Esophagus muscularis mucosa (tissue), 3 donors: ENCODE measurements around the gene ARPC1A.

Experiments
- POLR2A ChIP-seq: fragments of 450-650 bp; IDR thresholded peaks from one replicate; pipeline ENCODE4 v1.6.1; 2017; ENCODE audit warnings: antibody characterized with exemption, moderate library complexity, mild to moderate bottlenecking, low read depth
- TF ChIP-seq, protein P1 (sequence below), 3 experiments: fragments of 200-600 bp in 2 of 3; fragments of 450-650 bp in 1 of 3; sonication (generic) in 2 of 3; IDR thresholded peaks; one replicate each; pipeline ENCODE4 v1.5.1; 2017 to 2019; ENCODE audit warnings: antibody characterized with exemption in 3 of 3, mild to moderate bottlenecking in 2 of 3, moderate library complexity in 1 of 3

DNA sequence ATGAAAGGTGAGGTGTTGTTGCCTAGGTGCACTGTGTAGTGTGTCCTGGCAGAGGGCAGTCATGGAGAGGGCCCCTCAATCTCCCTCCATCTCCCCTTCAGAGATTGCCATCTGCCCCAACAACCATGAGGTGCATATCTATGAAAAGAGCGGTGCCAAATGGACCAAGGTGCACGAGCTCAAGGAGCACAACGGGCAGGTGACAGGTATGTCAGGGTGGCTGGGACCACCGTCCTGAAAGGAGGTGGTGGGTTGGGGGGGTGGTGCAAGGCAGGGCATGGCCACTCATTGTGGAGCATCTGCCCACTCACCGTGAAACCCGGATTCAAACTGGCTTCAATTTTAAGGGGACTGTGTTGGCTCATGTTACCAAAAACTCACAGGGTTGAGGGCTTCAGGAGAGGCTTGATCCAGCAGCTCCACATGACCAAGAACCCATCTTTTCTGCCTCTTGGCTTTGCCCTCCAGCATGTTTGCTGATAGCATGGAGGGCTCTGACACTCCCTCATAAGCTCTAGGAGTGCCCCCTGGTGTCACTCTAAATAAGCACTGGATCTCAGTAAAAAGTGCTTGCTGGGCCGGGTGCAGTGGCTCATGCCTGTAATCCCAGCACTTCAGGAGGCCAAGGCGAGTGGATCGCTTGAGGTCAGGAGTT lies 61.0 kb downstream of the ARPC1A start:
- TF ChIP-seq, protein P1, sequence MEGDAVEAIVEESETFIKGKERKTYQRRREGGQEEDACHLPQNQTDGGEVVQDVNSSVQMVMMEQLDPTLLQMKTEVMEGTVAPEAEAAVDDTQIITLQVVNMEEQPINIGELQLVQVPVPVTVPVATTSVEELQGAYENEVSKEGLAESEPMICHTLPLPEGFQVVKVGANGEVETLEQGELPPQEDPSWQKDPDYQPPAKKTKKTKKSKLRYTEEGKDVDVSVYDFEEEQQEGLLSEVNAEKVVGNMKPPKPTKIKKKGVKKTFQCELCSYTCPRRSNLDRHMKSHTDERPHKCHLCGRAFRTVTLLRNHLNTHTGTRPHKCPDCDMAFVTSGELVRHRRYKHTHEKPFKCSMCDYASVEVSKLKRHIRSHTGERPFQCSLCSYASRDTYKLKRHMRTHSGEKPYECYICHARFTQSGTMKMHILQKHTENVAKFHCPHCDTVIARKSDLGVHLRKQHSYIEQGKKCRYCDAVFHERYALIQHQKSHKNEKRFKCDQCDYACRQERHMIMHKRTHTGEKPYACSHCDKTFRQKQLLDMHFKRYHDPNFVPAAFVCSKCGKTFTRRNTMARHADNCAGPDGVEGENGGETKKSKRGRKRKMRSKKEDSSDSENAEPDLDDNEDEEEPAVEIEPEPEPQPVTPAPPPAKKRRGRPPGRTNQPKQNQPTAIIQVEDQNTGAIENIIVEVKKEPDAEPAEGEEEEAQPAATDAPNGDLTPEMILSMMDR (IDR thresholded peaks at IDR 0.05): peak in 1 of 3 experiments; percentile 12
- no peak for TF ChIP-seq POLR2A
